Measurements from ENCODE around the gene NHLRC1. TPM values are rescaled to one million over a fixed set of nuclear protein-coding genes. Genes with fewer than 3 reads are reported as not detected.
"Not testable (repeated sequence)": the region's sequence is repeated elsewhere in the genome, so short reads cannot be mapped to it uniquely, and the experiment has no call there.

Gene NHLRC1
- total RNA-seq, 1 donor from 2014 or later, result 0.40 TPM

- H3K4me3 ChIP-seq (ENCODE audit: low read depth, low read length), result no peak overlapping the region
- no peak for DNase-seq (ENCODE audit: low read depth)
- TF ChIP-seq CTCF (conservative IDR thresholded peaks at IDR 0.05; ENCODE audit: low read depth, low read length), result no peak
These were observed 29.3 kb upstream of the NHLRC1 start for GRCh38 chr6:18151801-18152200.

- H3K4me3 ChIP-seq (ENCODE audit: low read depth, low read length); DNase-seq (ENCODE audit: low read depth): not testable (repeated sequence)
These were observed 28.9 kb upstream of the NHLRC1 start for GRCh38 chr6:18151391-18151790.

- TF ChIP-seq CTCF (conservative IDR thresholded peaks at IDR 0.05; ENCODE audit: low read depth, low read length), result no peak
- H3K4me3 ChIP-seq (ENCODE audit: low read depth, low read length), result no peak overlapping the region
- peak; percentile 83 for DNase-seq (ENCODE audit: low read depth)
These were observed 26.0 kb upstream of the NHLRC1 start for GRCh38 chr6:18148304-18149025.

- DNase-seq (ENCODE audit: low read depth), result no peak
- TF ChIP-seq CTCF (conservative IDR thresholded peaks at IDR 0.05; ENCODE audit: low read depth, low read length), result no peak
- no peak overlapping the region for H3K4me3 ChIP-seq (ENCODE audit: low read depth, low read length)
These were observed 25.1 kb upstream of the NHLRC1 start for GRCh38 chr6:18147616-18148015.

- TF ChIP-seq CTCF (conservative IDR thresholded peaks at IDR 0.05; ENCODE audit: low read depth, low read length), result no peak
- H3K4me3 ChIP-seq (ENCODE audit: low read depth, low read length), result no peak overlapping the region
- DNase-seq (ENCODE audit: low read depth), result no peak
These were observed 24.7 kb upstream of the NHLRC1 start for GRCh38 chr6:18147160-18147559.

GRCh38 chr6:18142591-18142861 is 20.0 kb upstream of the NHLRC1 start:
- DNase-seq (ENCODE audit: low read depth), result no peak
- no peak overlapping the region for H3K4me3 ChIP-seq (ENCODE audit: low read depth, low read length)
- TF ChIP-seq CTCF (conservative IDR thresholded peaks at IDR 0.05; ENCODE audit: low read depth, low read length), result no peak

- no peak overlapping the region for H3K4me3 ChIP-seq (ENCODE audit: low read depth, low read length)
- no peak for DNase-seq (ENCODE audit: low read depth)
- no peak for TF ChIP-seq CTCF (conservative IDR thresholded peaks at IDR 0.05; ENCODE audit: low read depth, low read length)
These were observed 19.5 kb upstream of the NHLRC1 start for GRCh38 chr6:18141805-18142590.

Data from epithelial cell of proximal tubule (primary cell).